Stimulated activated CD8-positive, alpha-beta memory T cell treated with anti-CD3 and anti-CD28 coated beads, Interleukin-7, amount 100 ng/mL, for 4 hours (primary cell): ENCODE measurements around the gene BRPF3.
A peak's percentile ranks its signal among the peaks of the same experiment; 100 is the strongest.
"Not testable (repeated sequence)": the region's sequence is repeated elsewhere in the genome, so short reads cannot be mapped to it uniquely, and the experiment has no call there.

Source experiments
- DNase-seq, 2 donors: peaks; one replicate each; pipeline ENCODE4 v3.0.0-alpha.2; 2020; ENCODE audit warnings: low read depth in 2 of 2

The BRPF3 gene

GRCh38 chr6:36200154-36200891 lies 3.8 kb downstream of the BRPF3 start:
- no peak for DNase-seq

- DNase-seq, result no peak
Observed at GRCh38 chr6:36200998-36201596, 4.6 kb downstream of the BRPF3 start.

GRCh38 chr6:36201612-36202011 lies 5.1 kb downstream of the BRPF3 start:
- DNase-seq, result no peak

- no peak for DNase-seq
Observed at GRCh38 chr6:36202101-36202500, 5.6 kb downstream of the BRPF3 start.

GRCh38 chr6:36204068-36204753 lies 7.7 kb downstream of the BRPF3 start:
- DNase-seq, result peak; percentile 31 to 41

GRCh38 chr6:36207155-36207554 lies 10.6 kb downstream of the BRPF3 start:
- no peak for DNase-seq

GRCh38 chr6:36209606-36210005 lies 13.1 kb downstream of the BRPF3 start:
- no peak for DNase-seq

- DNase-seq, result no peak
Observed at GRCh38 chr6:36210182-36210581, 13.6 kb downstream of the BRPF3 start.

- no peak for DNase-seq
Observed at GRCh38 chr6:36210886-36211595, 14.5 kb downstream of the BRPF3 start.

- no peak for DNase-seq
Observed at GRCh38 chr6:36216559-36216958, 20.0 kb downstream of the BRPF3 start.

- no peak for DNase-seq
Observed at GRCh38 chr6:36217188-36217587, 20.6 kb downstream of the BRPF3 start.

- no peak for DNase-seq
Observed at GRCh38 chr6:36217946-36218345, 21.4 kb downstream of the BRPF3 start.

- not testable (repeated sequence) for DNase-seq
Observed at GRCh38 chr6:36218516-36218915, 22.0 kb downstream of the BRPF3 start.

- DNase-seq, result no peak
Observed at GRCh38 chr6:36219081-36219480, 22.5 kb downstream of the BRPF3 start.

GRCh38 chr6:36220226-36220625 lies 23.7 kb downstream of the BRPF3 start:
- DNase-seq, result no peak

- DNase-seq, result no peak
Observed at GRCh38 chr6:36221674-36222073, 25.1 kb downstream of the BRPF3 start.

- DNase-seq, result no peak
Observed at GRCh38 chr6:36222924-36223323, 26.4 kb downstream of the BRPF3 start.

- no peak for DNase-seq
Observed at GRCh38 chr6:36223706-36224105, 27.2 kb downstream of the BRPF3 start.

- no peak for DNase-seq
Observed at GRCh38 chr6:36224918-36225461, 28.4 kb downstream of the BRPF3 start.

- DNase-seq, result no peak
Observed at GRCh38 chr6:36226438-36227047, 30.0 kb downstream of the BRPF3 start.

GRCh38 chr6:36227379-36228228 lies 31.1 kb downstream of the BRPF3 start:
- DNase-seq, result no peak
